ENCODE data around the gene C19orf47.
"Not testable (repeated sequence)": the region's sequence is repeated elsewhere in the genome, so short reads cannot be mapped to it uniquely, and the experiment has no call there.

C19orf47 gene

DNA sequence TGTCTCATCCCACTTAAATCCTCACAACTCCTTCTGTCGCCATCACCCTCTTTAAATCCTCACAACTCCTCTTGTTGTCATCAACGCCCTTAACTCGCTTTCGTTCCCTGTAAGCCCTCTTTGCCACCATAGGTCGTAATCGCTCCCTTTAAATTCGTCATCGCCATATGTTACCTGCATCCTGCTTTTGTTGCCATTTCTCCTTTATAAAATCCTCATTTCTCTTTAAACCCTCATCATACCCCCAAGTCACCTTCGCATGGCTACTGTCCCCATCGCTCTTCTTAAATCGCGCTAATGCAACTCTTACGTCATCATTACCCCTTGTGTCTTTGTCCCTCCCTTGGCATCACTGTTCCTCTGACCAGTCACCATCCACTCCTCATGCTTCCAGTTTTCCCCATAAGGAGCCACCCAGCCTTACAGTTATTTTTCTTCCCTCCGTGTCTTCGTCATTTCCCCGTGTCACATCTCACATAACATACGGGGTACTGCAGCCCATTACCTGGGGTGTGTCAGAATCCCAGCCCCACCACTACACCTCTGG lies 837 bp upstream of the C19orf47 start:
- peak in 7 of 51 donors; percentile 4 to 63 (median 14) for DNase-seq

DNA sequence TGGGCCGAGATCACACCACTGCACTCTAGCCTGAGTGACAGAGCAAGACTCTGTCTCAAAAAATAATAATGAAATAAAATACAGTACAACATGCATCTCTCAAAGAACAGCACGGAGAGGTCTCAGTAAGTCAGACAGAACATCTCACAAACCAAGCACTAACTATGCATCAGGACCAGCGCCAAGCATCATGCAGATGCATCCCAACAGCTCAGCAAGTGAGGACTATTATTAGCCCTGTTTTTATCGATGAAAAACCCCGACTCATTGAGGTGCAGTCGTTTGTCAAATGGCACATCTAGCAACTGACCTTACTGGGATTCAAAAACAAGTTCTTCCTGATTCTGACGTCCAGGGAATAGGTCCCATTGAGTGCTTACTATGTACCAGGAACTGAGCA lies 3.8 kb downstream of the C19orf47 start:
- no peak for DNase-seq

- DNase-seq = no peak
Measured at GRCh38 chr19:40342644-40343311, 5.4 kb downstream of the C19orf47 start.

DNA sequence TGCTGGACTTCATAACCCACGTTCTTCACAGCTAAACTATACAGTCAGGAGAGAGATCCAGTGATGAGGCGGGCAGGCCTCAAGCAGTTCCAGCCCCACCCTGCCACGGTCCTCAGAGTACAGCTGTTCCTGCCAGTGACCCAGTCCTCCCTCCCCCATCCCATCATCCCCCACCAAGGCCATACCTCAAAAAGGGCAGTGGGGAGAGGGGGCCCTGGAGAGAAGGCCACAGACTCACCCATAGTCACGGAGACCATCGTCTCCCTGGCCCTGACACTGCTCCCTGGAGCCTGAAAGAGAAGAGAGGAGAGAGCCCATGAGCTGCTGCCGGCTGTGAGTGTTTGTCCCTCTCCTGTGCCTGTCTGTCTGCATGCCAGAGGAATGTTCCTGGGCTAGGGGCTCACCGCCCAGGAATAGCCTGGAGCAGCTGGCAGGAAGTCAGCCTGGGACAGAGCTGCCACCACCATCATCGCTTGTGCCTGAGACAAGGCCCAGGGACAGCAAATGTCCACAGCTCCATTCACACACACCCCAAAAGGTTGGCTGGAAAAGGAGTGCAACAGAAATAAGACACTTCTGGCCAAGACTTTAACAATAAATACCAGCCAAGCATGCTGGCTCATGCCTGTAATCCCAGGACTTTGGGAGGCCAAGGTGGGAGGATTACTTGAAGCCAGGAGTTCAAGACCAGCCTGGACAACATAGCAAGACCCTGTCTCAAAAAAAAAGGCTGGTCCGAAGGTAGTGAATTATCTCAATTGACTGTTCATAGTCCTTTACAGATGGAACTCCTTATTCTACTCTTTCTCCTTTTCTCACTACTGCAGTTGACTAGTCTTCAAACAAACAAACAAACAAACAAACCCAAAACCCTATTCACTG lies 6.4 kb downstream of the C19orf47 start:
- peak in 21 of 51 donors; percentile 2 to 47 (median 21) for DNase-seq

DNA sequence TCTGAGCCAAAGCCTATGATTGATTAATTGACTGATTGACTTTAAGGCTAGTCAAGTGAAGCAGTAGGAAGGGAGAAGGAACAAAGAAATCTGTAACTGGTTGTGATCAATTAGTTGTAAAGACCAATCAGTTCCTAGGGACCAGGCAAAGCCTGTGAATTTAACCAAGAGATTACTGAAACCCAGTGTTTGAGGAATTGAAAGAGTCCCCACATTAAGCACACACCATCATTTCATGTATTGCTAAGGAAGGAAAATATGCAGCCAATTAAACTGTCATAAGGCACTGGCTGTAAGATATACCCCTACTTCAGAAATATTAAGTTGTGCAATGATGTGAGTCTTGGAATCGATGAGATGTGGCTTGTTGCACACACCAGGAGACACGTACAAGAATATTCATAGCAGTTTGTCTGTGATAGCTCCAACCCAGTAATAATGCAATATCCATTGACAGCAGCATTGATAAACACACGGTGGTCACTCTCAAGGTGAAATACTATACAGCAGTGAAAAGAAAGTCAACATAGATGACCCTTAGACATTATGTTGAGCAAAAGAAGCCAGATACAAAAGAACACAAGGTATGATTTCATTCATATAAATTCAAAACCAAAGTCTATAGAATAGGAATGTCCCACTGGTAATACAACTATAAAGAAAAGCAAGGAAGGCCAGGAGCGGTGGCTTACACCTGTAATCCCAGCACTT lies 9.0 kb downstream of the C19orf47 start:
- no peak for DNase-seq

DNA sequence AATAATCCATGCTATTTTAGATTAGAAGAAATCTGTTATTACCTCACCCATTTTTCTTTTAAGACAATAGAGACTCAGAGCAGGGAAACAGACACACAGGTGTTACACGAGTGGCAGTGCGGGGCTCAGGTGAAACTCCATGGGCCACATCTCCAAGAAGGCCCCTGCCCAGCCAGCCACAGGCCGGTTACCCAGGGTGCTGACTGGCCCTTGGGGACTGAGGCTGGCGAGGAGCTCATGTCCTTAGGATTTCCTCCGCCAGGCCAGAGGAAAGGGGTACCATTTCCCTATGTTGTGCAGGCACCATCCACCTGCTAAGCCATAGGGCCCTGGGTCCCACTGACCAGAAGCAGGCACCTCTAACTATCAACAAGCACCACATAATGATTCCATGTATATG lies 10.6 kb downstream of the C19orf47 start:
- no peak for DNase-seq

DNA sequence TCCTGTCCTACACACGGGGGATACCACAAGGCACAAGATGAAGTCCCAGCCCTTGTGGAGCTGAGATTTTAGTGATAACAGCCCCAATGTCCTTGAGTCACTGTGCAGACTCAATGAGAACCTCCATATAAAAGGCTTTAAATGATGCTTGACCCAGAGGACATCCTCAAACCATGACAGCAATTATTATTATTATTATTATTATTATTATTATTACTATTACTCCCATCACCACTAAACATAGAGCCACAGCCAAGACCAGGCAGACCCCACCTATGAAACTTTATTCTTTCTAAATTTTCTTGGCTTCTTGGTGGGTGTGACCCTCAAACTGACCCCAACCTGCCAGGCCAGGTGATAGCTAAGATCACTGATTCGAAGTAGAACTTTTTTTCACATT lies 11.1 kb downstream of the C19orf47 start:
- no peak for DNase-seq

- no peak for DNase-seq
Measured at GRCh38 chr19:40336601-40336900, 11.6 kb downstream of the C19orf47 start.

- no peak for DNase-seq
Measured at GRCh38 chr19:40335855-40336600, 12.2 kb downstream of the C19orf47 start.

DNA sequence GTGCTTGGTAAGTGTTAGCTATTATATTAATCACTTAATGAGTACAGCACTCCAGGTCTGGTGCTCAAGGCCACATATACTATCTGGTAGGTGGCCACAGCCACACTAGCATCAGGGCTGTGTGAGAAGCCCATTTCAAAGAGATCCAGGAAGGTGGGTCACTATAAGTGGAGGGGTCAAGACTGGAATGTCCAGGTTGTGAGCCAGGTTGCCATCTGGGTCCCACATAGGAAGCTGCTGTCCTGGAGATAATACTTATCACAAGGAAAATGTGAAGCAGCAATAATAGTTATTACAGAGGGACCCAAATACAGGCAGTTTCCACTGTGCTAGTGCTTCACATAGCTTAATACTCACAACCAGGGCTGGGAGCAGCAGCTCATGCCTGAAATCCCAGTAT lies 13.1 kb downstream of the C19orf47 start:
- DNase-seq = no peak

- DNase-seq = not testable (repeated sequence)
Measured at GRCh38 chr19:40333083-40333482, 15.1 kb downstream of the C19orf47 start.

- peak in 6 of 51 donors; percentile 3 to 52 (median 10) for DNase-seq
Measured at GRCh38 chr19:40332669-40333068, 15.5 kb downstream of the C19orf47 start.

DNA sequence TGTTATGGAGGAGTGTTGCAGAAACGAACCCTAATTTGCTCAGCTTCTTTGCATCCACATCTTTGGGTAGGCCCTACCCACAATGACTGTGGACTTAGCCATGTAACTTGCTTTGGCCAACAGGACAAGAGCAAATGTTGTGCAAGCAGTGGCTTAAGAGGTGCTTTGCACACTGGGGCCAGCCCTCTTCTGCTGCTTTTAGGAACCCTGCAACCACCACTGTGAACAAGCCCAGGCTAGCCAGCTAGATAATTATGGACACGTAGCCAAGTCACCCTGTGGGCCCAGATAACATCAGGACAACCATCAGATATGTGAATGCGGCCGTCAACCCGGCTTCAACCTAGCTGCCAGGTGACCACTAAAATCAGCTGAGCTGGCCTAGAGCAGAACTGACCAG lies 17.1 kb downstream of the C19orf47 start:
- no peak for DNase-seq

GRCh38 chr19:40326201-40326600 lies 22.0 kb downstream of the C19orf47 start:
- DNase-seq = no peak

- no peak for DNase-seq
Measured at GRCh38 chr19:40323705-40324104, 24.5 kb downstream of the C19orf47 start.

DNA sequence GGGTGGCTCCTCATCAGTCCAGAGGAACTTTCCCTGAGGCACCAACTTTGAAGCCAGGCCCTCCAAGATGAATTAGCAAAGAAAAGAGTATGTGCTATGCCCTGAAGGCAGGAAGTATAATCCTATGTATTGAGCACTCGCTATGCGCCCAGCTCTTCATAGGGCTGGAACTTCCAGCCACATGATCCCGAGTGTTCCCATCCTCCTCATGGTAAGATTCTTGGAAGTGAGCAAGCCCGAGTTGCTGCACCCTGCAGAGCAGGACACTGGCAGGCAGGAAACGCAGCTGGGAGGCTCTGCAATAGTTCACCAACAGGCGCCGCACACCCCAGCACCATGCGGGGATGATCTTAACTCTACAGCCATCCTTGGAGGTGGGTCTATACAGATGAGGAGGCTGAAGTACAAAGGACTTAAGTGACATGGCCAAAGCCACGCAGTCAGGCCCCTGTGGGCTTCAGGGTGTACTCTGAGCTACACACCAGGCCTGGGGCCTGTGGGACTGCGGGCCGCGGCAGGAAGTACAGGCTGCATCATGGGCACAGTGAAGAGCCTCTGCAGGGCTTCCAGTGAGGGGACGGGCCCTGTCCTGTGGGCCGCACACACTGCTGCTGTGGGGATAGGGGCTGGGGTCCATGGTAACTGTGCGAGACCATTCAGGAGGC lies 25.1 kb downstream of the C19orf47 start:
- DNase-seq = no peak

DNA sequence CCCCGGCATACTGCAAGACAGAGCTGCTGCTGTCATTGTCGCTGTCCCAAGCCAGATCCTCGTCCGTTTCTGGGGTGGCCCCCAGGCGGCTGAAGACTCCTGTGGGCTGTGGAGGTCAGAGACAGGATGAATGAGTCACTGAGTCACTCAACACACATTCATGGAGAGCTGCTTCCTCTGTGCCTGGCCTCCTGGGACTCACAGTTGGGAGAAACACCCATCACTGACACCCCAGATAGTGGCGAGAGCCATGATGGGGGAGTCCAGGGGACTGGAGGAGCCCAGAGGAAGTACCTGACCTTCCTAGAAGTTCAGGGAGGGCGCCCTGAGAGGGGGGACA lies 26.0 kb downstream of the C19orf47 start:
- DNase-seq = no peak

- DNase-seq = no peak
Measured at GRCh38 chr19:40321566-40322270, 26.5 kb downstream of the C19orf47 start.

GRCh38 chr19:40321076-40321475 lies 27.1 kb downstream of the C19orf47 start:
- no peak for DNase-seq

DNA sequence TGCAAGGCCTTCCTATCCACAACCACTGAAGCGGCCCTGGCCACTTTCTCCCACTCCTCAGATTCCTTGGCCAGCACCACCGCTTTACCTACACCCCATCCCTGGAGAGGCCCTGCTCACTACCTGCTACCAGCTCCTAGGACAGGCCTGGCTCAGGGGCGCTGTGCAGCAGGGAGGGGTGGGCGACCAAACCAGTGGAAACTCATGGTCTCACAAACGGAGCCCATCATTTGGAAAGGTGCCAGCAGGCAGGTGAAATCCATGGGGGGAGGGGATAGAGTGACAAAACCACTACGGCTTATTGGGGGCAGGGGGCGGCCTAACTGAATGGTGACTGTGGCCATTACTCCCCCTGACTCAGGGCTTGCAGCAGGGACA lies 27.6 kb downstream of the C19orf47 start:
- DNase-seq = no peak

Measured in hypothalamus (tissue), 51 donors.